ENCODE data around the gene PKNOX2. TPM values are rescaled to one million over a fixed set of nuclear protein-coding genes. Genes with fewer than 3 reads are reported as not detected.

Gene PKNOX2
- total RNA-seq, 3 donors from 2014 or later (not counting 1 experiment from before 2014, with no cell fraction given), result not detected

DNA sequence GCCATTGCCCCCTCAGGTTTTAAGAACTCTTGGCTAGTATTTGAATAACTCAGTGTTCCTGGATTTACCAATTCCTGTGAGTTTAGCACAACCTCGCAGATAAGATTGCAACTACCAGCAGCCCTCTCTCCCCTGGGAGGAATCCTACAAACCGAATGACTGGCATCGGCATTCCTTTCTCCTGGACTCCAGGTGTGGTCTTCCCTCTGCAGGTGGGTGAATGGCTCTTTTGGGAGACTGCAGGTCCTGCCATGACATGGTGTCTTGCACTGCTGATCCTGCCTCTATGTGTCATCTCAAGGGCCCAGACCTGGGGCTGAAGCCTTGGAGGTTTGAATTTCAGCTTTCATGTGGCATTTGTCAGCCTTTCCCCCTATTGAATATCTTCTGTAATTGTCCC is 105.6 kb downstream of the PKNOX2 start:
- H3K4me3 ChIP-seq (ENCODE audit: low read length), result no peak overlapping the region
- Mint-ChIP-seq H3K4me1 (no peaks in the 10 kb centered on the region), H3K4me3 (no peak overlapping the region), H3K9me3 (no peaks in the 10 kb centered on the region), H3K27ac (no peak overlapping the region), H3K36me3 (no peaks in the 10 kb centered on the region), H3K27me3 (ENCODE audit: low read depth in 2 of 2) (peaks cover 21 to 35% of the 10 kb centered on the region in 2 donors)
- no peak overlapping the region for H3K27ac ChIP-seq (ENCODE audit: low read length)
- DNase-seq (no peak), ATAC-seq (no peak)
- H3K27me3 ChIP-seq (ENCODE audit: control insufficient read depth, insufficient read depth, low read length), result no peaks in the 10 kb centered on the region
- TF ChIP-seq, protein P1, sequence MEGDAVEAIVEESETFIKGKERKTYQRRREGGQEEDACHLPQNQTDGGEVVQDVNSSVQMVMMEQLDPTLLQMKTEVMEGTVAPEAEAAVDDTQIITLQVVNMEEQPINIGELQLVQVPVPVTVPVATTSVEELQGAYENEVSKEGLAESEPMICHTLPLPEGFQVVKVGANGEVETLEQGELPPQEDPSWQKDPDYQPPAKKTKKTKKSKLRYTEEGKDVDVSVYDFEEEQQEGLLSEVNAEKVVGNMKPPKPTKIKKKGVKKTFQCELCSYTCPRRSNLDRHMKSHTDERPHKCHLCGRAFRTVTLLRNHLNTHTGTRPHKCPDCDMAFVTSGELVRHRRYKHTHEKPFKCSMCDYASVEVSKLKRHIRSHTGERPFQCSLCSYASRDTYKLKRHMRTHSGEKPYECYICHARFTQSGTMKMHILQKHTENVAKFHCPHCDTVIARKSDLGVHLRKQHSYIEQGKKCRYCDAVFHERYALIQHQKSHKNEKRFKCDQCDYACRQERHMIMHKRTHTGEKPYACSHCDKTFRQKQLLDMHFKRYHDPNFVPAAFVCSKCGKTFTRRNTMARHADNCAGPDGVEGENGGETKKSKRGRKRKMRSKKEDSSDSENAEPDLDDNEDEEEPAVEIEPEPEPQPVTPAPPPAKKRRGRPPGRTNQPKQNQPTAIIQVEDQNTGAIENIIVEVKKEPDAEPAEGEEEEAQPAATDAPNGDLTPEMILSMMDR (IDR thresholded peaks at IDR 0.05), result no peak
- no peaks in the 10 kb centered on the region for H3K4me1 ChIP-seq (ENCODE audit: control insufficient read depth, insufficient read depth, low read length)
- no peaks in the 10 kb centered on the region for H3K36me3 ChIP-seq (ENCODE audit: control insufficient read depth, insufficient read depth, low read length)
- H3K9me3 ChIP-seq (ENCODE audit: control insufficient read depth, insufficient read depth, low read length), result no peaks in the 10 kb centered on the region
- 87% methylated on average over 3 of the region's 3 CpGs for WGBS (ENCODE audit: insufficient coverage)
- intact Hi-C loops (cut with micrococcal nuclease), result no loop called here

DNA sequence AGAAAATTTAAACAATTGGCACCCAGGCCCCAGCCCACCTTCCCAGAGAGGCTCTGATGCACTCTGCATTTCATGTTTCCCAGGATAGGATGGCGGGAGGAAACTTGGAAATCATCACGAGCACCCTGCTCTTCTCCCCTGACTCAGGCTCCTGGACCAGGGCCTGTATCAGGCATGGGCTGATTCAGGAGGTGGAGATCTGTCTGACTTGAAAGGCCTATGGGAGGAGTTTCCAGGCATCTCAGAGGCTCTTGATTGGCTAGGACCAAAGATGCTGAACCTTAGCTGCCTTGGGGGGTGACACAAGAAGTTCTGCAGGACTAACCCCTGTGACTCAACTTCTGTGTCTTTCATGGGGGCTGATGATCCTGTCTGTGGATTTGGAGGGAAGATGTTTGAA is 106.2 kb downstream of the PKNOX2 start:
- intact Hi-C loops (cut with micrococcal nuclease), result no loop called here

DNA sequence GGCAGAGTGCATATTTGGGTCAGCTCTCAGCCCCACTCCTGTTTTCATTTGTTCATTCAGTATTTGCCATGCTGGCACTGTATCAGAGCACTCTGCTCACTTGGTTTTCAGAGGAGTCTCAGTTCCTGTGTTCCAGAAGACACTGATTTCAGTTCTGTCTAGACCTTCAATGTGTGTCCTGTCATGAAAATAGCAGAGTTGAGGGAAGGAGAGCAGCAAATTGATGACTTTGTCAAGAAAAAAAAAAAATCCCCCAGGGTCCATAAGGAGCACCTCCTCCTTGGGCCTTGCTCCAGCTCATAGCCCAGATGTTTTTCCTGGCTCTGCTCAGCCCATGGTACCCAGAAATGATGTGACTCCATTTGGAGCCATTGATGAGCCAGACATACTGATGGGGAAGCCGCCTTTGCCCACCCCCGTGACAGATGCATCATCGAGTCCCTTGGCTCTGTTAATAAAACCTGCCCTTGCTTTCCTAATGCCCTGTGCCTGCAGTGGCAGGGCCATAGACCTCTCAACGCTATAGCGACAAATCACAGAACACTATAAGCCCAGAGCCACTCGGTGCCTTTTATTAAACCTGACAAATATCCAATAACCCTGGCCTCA is 107.0 kb downstream of the PKNOX2 start:
- Mint-ChIP-seq H3K9me3 (no peaks in the 10 kb centered on the region), H3K4me3 (no peak overlapping the region), H3K4me1 (no peaks in the 10 kb centered on the region), H3K27me3 (ENCODE audit: low read depth in 2 of 2) (peaks cover 18 to 33% of the 10 kb centered on the region in 2 donors), H3K27ac (no peak overlapping the region), H3K36me3 (no peaks in the 10 kb centered on the region)
- 95% methylated on average over 6 of the region's 6 CpGs for WGBS (ENCODE audit: insufficient coverage)
- DNase-seq (no peak), ATAC-seq (no peak)
- Histone ChIP-seq H3K27ac (ENCODE audit: low read length) (no peak overlapping the region), H3K36me3 (ENCODE audit: control insufficient read depth, insufficient read depth, low read length) (no peaks in the 10 kb centered on the region), H3K4me1 (ENCODE audit: control insufficient read depth, insufficient read depth, low read length) (no peaks in the 10 kb centered on the region), H3K27me3 (ENCODE audit: control insufficient read depth, insufficient read depth, low read length) (no peaks in the 10 kb centered on the region), H3K9me3 (ENCODE audit: control insufficient read depth, insufficient read depth, low read length) (no peaks in the 10 kb centered on the region), H3K4me3 (ENCODE audit: low read length) (no peak overlapping the region)
- intact Hi-C loops (cut with micrococcal nuclease), result no loop called here
- TF ChIP-seq, protein P1 (IDR thresholded peaks at IDR 0.05), result no peak

More for the DNA sequence above, 106.2 kb downstream of the PKNOX2 start:
- no peaks in the 10 kb centered on the region for H3K4me1 ChIP-seq (ENCODE audit: control insufficient read depth, insufficient read depth, low read length)
- H3K36me3 ChIP-seq (ENCODE audit: control insufficient read depth, insufficient read depth, low read length), result no peaks in the 10 kb centered on the region
- Mint-ChIP-seq H3K4me3 (no peak overlapping the region), H3K36me3 (no peaks in the 10 kb centered on the region), H3K4me1 (no peaks in the 10 kb centered on the region), H3K27me3 (ENCODE audit: low read depth in 2 of 2) (peaks cover 18 to 35% of the 10 kb centered on the region in 2 donors), H3K9me3 (no peaks in the 10 kb centered on the region), H3K27ac (no peak overlapping the region)
- H3K9me3 ChIP-seq (ENCODE audit: control insufficient read depth, insufficient read depth, low read length), result no peaks in the 10 kb centered on the region
- WGBS (ENCODE audit: insufficient coverage), result 94% methylated on average over 2 of the region's 2 CpGs
- H3K27me3 ChIP-seq (ENCODE audit: control insufficient read depth, insufficient read depth, low read length), result no peaks in the 10 kb centered on the region
- TF ChIP-seq, protein P1 (IDR thresholded peaks at IDR 0.05), result no peak
- no peak for ATAC-seq
- no peak overlapping the region for H3K4me3 ChIP-seq (ENCODE audit: low read length)
- H3K27ac ChIP-seq (ENCODE audit: low read length), result no peak overlapping the region
- no peak for DNase-seq

DNA sequence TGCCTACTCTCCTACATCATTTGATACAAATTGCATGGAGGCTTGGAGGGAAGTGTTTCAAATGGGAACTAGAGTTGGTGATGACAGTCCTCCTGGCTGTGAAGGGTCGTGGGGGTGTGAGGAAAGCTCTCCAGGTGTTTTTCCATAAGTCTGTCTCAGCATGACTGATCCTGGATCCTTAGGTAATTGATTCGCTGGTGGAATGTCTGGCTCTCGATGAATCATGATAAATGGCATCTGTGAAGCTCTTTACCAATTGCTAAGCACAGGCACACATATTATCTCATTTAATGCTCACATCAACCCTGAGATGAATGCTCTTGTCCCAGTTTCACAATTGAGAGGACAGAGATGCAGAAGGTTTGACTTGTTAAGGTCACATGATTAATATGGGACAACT is 107.5 kb downstream of the PKNOX2 start:
- TF ChIP-seq, protein P1 (IDR thresholded peaks at IDR 0.05), result no peak
- DNase-seq (no peak), ATAC-seq (no peak)
- intact Hi-C loops (cut with micrococcal nuclease), result no loop called here
- Mint-ChIP-seq H3K36me3 (no peaks in the 10 kb centered on the region), H3K27ac (no peak overlapping the region), H3K27me3 (ENCODE audit: low read depth in 2 of 2) (peaks cover 18 to 28% of the 10 kb centered on the region in 2 donors), H3K4me1 (no peaks in the 10 kb centered on the region), H3K9me3 (no peaks in the 10 kb centered on the region), H3K4me3 (no peak overlapping the region)
- Histone ChIP-seq H3K4me3 (ENCODE audit: low read length) (no peak overlapping the region), H3K27ac (ENCODE audit: low read length) (no peak overlapping the region), H3K27me3 (ENCODE audit: control insufficient read depth, insufficient read depth, low read length) (no peaks in the 10 kb centered on the region), H3K36me3 (ENCODE audit: control insufficient read depth, insufficient read depth, low read length) (no peaks in the 10 kb centered on the region), H3K4me1 (ENCODE audit: control insufficient read depth, insufficient read depth, low read length) (no peaks in the 10 kb centered on the region), H3K9me3 (ENCODE audit: control insufficient read depth, insufficient read depth, low read length) (no peaks in the 10 kb centered on the region)
- 74% methylated on average over 3 of the region's 3 CpGs for WGBS (ENCODE audit: insufficient coverage)

Data from natural killer cell (primary cell).